ENCODE results near the gene EXOC2. TPM values are rescaled to one million over a fixed set of nuclear protein-coding genes. Genes with fewer than 3 reads are reported as not detected.
A peak's percentile ranks its signal among the peaks of the same experiment; 100 is the strongest.
"Not testable (repeated sequence)": the region's sequence is repeated elsewhere in the genome, so short reads cannot be mapped to it uniquely, and the experiment has no call there.

EXOC2 gene
- total RNA-seq, 1 donor, result 18.6 TPM

DNA sequence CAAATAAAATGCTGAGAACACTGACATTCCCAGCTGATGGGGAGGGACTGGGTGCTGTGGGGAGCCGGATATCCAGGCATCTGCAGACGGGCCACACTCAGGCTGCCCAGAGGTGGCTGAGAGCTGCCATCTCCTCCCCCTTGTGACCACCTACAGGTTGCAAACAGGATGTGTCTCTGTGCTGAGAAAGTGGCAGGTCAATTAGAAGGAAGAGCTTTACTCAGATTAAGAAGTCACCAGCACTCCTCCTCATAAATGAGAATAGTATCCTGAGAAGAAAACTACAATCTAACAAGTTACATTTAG lies 99.1 kb downstream of the EXOC2 start:
- no peak for DNase-seq (ENCODE audit: low read depth in 2 of 3, low spot score in 2 of 3)

DNA sequence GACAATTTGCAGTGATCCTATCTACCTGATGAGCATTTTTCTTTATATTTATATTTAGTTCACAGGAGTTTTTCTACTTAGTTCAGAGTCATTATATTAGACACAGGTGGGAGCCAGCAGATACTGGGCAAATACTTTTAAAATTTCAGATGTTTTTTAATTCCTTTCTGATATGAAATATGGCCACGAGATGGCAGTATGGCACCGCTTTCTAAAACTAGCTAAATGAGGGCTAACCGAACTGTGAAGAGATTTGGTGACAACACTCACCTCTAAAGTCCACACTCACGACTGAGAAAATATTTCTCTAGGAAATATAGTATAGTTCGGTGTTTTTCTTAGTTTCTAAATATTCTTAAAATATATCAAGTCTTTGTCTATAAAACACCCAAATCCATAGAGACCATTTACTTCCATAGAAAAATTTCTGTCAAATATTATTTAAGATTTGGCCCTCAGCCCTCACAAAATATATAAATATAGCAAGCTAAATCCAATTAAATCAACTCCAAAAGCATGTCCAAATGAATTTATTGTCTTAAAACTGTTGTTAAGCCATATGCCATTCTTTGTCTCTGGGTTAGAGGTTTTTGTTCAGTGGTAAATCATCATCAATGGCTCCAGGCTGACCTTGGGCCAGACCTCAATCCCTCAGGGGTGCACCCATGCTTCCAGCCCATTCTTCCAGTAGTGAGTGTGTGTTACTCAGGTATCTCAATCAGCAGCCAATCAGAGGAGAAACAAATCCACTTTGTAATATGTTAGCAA lies 99.6 kb downstream of the EXOC2 start:
- peak; percentile 47 to 81 (median 49) for DNase-seq (ENCODE audit: low read depth in 2 of 3, low spot score in 2 of 3)

DNA sequence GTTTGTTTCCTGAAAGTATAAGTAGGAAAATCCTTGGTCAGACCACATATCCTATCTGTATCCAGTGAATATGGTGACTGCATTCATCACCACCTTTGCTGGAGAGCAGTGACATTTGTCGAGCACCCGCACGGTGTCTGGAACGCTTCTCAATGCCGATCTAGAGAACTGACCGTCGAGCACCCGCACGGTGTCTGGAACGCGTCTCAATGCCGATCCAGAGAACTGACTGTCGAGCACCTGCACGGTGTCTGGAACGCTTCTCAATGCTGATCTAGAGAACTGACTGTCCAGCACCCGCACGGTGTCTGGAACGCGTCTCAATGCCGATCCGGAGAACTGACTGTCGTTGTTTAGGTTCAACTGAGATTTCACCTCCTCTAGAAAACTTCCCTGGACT lies 103.8 kb downstream of the EXOC2 start:
- DNase-seq (ENCODE audit: low read depth in 2 of 3, low spot score in 2 of 3), result no peak

GRCh38 chr6:586553-586952 lies 106.4 kb downstream of the EXOC2 start:
- no peak for DNase-seq (ENCODE audit: low read depth in 2 of 3, low spot score in 2 of 3)

DNA sequence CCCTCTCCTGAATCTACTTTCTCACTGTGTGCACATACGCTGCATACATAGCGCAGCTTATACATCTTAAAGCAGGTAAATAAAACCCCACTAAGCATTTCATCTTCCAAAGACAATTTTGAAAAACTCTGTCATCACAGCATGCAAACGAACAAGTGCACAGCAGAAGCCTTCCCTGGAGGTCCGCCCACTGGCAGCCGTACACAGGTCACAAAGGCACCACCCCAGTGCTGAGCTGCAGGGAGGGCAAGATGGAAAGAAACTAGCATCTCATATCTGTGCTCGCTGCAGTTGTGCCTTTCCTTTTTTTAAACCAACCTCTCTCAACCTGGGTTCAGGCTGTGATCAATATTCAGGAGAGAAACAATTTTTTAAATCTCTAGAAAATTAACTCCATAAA lies 109.3 kb downstream of the EXOC2 start:
- no peak for DNase-seq (ENCODE audit: low read depth in 2 of 3, low spot score in 2 of 3)

GRCh38 chr6:583116-583515 lies 109.8 kb downstream of the EXOC2 start:
- DNase-seq (ENCODE audit: low read depth in 2 of 3, low spot score in 2 of 3), result no peak

DNA sequence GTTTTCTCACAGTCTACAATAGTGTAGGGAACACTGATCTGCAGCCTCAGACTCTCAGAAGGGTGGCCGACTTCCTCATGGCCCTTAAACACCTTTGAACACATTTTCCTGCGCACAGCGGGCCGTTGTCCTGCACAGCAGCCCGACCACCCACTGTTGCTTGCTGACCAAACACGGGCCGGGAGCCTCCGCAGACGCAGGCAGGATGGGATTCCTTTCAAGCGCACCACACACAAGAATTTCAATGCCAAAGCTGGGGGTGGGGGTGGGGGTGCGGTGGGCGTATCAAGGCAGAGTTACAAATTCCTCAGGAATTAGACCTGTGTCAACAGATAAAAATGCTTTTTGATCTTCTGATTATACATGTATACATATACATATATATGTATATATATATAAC lies 110.6 kb downstream of the EXOC2 start:
- DNase-seq (ENCODE audit: low read depth in 2 of 3, low spot score in 2 of 3), result no peak

DNA sequence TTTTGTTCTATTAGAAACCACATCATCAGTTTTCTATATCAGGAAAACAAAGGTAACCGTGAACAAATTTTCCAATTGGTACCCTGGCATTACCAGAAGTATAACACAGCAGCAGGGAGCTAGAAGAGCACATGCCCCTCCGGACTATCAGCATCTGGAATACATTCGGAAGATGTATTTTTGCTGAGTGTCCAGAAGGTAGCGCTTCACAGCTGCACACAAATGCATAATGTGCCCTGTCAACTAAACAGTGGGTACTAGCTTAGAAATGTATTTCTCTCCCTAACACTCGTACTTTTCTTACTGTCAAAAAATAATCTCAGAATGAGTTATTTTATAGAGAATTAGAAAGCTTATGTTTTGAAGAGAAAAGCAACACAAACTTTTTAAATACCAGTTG lies 113.6 kb downstream of the EXOC2 start:
- no peak for DNase-seq (ENCODE audit: low read depth in 2 of 3, low spot score in 2 of 3)

DNA sequence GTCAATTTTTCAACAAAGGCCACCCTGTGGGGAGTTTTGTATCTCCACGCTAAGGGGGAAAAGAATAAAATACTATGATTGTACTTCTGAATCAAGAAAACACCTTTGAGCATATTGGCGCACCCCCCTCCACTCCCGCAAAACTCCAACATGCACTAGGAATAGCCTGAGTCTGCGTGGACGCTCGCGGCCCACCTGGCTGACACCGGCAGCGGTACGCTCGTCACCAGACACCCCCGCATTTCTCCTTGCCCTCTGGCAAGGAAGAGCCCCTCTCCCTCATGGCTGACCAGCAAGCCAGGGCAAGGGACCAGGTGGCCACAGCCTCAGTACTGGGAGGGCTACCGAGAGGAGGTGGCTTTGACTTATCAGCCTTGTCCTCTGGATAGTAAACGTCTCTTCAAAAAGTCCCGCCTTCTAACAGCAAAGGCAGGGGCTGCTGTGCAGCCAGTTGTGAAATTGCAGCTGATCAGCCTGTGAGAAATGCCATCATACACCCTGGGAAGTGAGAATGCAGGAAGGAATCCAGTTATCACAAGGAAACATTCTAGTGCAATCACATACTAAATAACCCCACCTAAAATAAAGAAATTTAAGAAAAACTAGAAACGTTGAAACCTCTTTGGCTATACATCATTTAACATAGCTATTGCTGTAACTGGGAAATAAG lies 120.2 kb downstream of the EXOC2 start:
- DNase-seq (ENCODE audit: low read depth in 2 of 3, low spot score in 2 of 3), result no peak

DNA sequence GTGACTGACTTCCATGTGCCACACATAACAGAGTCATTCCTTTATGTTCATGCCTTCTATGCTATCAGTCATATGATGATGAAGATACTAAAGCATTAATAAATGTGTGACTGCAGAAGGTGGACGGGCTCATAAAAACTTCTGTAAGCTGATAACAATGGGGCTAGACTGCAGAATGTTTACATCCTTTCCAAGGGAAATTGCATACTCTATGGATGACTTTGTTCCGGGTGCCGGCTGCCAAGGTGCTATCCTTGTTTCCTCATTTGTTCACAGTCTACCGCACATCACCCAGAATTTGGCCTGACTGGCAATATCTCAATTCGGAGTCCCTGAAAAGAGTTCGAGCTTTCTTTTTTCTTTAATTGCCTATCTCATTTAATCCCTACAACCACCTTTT lies 121.0 kb downstream of the EXOC2 start:
- DNase-seq (ENCODE audit: low read depth in 2 of 3, low spot score in 2 of 3), result no peak

DNA sequence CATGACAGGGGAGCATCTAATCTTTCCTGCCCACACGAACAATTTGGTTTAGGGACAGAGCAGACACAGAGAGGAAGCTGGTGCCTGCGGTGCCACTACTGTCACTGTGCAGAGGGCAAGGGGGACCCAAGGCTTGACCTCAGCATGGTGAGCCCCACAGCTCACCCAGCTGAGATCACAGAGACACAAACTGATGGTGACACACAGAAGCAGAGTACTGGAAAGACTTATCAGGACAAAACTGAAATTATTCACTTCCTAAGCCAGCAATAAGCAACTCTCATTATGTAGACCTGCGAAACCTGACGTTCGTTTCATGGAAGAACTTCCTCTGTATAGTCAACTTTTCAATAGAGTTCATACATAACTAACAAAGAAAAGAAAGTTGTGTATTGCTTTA lies 122.1 kb downstream of the EXOC2 start:
- no peak for DNase-seq (ENCODE audit: low read depth in 2 of 3, low spot score in 2 of 3)

DNA sequence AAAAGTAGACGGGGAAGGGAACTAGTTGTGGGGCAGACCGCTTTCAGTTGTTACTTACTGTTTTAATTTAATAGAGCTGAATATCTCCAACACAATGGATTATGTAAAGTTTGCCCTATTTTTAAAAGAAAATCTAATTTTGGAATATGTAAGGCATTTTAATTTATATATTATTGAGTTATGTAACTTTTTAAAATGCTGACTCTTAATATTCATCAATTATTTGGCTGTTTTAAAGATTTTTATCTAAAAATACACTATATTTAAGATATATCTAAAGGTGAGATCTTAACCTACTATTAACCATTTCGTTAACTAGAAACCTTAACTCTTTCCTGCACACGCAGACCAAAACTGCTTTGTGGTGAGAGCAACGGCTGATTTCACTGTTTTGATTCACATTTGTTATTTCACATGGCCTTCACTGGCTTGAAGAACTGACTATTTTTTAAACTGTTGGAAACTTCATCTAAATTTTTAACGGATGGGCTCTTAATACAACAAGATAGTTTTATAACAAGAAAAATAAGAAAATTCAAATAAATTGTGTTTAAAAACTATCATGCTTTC lies 123.9 kb downstream of the EXOC2 start:
- DNase-seq (ENCODE audit: low read depth in 2 of 3, low spot score in 2 of 3), result no peak

- no peak for DNase-seq (ENCODE audit: low read depth in 2 of 3, low spot score in 2 of 3)
These were observed 124.9 kb downstream of the EXOC2 start for GRCh38 chr6:568085-568484.

DNA sequence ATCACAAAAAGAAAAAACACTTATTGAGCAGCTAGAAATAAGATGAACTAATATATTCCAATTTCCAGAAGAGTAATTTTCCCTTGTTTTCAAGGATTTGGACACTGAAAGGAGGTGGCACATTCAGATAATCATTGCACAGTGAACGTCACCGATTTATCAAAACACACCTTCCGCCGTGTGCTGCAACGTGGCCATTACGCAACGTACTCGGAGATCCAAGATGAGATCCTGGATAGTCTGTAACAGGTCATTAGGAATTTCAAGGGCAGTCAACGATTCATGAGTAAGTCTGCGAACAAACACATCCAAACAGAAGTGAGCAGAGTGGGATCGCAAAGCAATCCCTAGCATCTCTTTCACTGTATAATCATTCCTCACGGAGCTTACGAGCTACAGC lies 129.1 kb downstream of the EXOC2 start:
- no peak for DNase-seq (ENCODE audit: low read depth in 2 of 3, low spot score in 2 of 3)

- DNase-seq (ENCODE audit: low read depth in 2 of 3, low spot score in 2 of 3), result no peak
These were observed 130.8 kb downstream of the EXOC2 start for GRCh38 chr6:562052-562676.

DNA sequence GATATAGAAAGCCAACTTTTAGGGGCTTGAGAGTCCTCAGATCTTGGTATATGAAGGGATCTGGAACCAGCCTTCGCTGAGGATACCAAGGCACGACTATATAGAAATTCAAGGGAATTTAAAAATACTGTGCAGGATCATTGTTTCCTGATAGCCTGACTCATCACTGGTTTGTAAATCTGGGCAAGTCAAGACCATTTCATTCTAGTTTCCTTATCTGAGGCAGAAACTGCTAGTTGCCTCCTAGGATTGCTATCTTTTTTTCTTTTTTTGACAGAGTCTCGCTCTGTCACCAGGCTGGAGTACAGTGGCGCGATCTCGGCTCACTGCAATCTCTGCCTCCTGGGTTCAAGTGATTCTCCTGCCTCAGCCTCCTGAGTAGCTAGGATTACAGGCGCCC lies 131.6 kb downstream of the EXOC2 start:
- DNase-seq (ENCODE audit: low read depth in 2 of 3, low spot score in 2 of 3), result not testable (repeated sequence)

GRCh38 chr6:558959-559358 lies 134.0 kb downstream of the EXOC2 start:
- DNase-seq (ENCODE audit: low read depth in 2 of 3, low spot score in 2 of 3), result no peak

- peak in 1 of 3 donors; percentile 43 for DNase-seq (ENCODE audit: low read depth in 2 of 3, low spot score in 2 of 3)
These were observed 134.8 kb downstream of the EXOC2 start for GRCh38 chr6:558089-558488.

DNA sequence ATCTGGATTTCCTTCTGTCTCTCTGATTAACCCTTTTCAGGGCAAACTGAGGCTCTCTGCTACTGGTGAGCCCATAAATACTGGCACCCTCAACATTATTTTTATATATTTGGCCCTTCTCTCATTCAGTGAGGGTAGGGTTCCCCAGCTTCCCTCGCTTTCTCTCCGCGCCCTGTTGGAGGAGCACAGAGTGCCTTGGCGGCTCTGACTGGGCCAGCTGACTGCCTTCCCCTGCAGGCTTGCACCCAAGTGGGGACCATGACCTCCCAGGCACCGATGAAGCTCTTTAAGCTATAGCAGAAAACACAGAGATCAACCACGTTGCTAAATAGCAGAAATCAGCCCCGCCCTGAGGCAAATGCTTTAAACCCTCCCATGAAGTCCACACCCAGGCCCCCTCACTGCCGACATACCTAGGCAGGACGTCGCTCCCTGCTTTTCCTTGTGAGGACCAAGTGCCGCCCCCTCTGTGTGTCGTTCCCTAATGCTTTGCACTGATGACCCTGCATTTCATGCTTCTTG lies 141.0 kb downstream of the EXOC2 start:
- no peak for DNase-seq (ENCODE audit: low read depth in 2 of 3, low spot score in 2 of 3)

DNA sequence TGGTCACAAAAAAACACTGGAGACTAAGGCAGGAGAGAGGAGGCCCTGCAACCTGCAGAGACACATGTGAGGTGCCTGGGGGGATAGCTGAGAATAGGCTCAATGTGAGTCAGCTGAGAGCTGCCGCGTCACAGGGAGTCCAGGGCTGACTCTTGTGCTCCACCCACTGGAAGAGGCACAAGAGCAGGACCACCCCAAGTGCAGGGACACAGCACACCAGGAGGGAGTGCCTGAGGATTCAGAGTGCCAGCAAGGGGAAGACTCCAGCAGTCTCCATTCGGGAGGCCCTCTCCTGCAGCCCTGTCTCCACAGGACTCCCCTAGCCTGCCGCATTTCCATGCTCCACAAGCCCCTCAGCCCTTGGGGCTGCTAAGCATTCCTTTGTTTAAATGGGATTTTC lies 141.5 kb downstream of the EXOC2 start:
- DNase-seq (ENCODE audit: low read depth in 2 of 3, low spot score in 2 of 3), result peak in 2 of 3 donors; percentile 15 to 41

DNA sequence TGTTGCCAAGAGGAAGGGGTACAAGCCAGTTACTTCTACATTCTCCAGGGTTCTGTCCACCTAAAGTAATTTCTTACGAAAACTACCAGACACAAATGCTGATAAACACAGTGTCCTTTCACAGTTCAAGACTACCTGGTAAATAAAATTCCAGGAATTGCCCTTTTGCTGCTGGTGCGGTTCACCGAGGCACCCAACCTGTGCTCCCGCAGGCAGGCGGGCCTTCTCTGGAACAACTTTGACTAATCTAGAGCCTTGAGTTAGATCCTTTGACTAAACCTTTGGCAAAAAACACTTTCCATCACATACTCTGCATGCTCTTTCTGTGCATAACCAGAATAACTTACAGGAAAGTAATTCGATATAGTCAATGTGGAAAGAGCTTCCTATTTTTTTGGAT lies 143.0 kb downstream of the EXOC2 start:
- DNase-seq (ENCODE audit: low read depth in 2 of 3, low spot score in 2 of 3), result no peak

DNA sequence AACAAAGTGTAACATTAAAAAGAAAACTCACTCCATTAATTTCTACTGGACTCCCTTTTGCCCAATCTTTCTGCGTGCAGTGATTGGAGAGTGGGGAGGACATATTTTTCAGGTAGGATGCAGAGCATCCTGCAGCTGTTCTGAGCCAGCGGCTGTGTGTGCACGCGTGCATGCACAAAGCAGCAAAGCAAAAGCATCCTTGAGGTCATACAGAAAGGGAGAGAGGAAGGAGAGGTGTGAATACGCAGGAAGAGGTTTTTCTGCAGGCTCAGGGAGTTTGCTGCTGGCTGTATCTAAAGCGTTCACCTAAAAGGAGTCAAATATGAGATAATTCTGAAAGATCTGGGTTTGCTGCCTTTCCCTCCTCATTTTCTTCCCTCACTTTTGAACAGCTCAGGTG lies 144.4 kb downstream of the EXOC2 start:
- no peak for DNase-seq (ENCODE audit: low read depth in 2 of 3, low spot score in 2 of 3)
